KOPT-K1 (cell line): ENCODE measurements around the gene PTMA.
A peak's percentile ranks its signal among the peaks of the same experiment; 100 is the strongest.
"Not testable (repeated sequence)": the region's sequence is repeated elsewhere in the genome, so short reads cannot be mapped to it uniquely, and the experiment has no call there.

Source experiments
- H3K27ac ChIP-seq: fragments of 200-600 bp; sonication (generic); 2 replicates; pipeline ENCODE4 v1.5.1; 2016; ENCODE audit warnings: antibody characterized with exemption, mild to moderate bottlenecking, low read depth, low read length; ENCODE audit not compliant: poor library complexity, severe bottlenecking
- H3K36me3 ChIP-seq: fragments of 200-600 bp; sonication (generic); 2 replicates; pipeline ENCODE4 v1.5.1; 2017; ENCODE audit warnings: antibody characterized with exemption, mild to moderate bottlenecking, low read length, moderate library complexity; ENCODE audit not compliant: insufficient read depth
- H3K9me3 ChIP-seq: fragments of 200-600 bp; sonication (generic); 2 replicates; pipeline ENCODE4 v1.5.1; 2017; ENCODE audit warnings: antibody characterized with exemption, low read length, mild to moderate bottlenecking; ENCODE audit not compliant: insufficient read depth, poor library complexity, severe bottlenecking

The PTMA gene

GRCh38 chr2:231745303-231746038, 37.1 kb downstream of the PTMA start:
- Histone ChIP-seq H3K9me3 (no peaks in the 10 kb centered on the region), H3K36me3 (no peaks in the 10 kb centered on the region), H3K27ac (no peak overlapping the region)

GRCh38 chr2:231748153-231748896, 40.0 kb downstream of the PTMA start:
- not testable (repeated sequence) for H3K9me3 ChIP-seq, H3K36me3 ChIP-seq
- H3K27ac ChIP-seq: peak overlapping the region; percentile 61

GRCh38 chr2:231749016-231749415, 40.7 kb downstream of the PTMA start:
- not testable (repeated sequence) for H3K36me3 ChIP-seq, H3K9me3 ChIP-seq
- H3K27ac ChIP-seq: peak overlapping the region; percentile 61

GRCh38 chr2:231751042-231751815, 42.9 kb downstream of the PTMA start:
- no peaks in the 10 kb centered on the region for H3K9me3 ChIP-seq
- peak overlapping the region; percentile 40 for H3K27ac ChIP-seq
- H3K36me3 ChIP-seq: no peaks in the 10 kb centered on the region

- no peaks in the 10 kb centered on the region for H3K9me3 ChIP-seq
- H3K36me3 ChIP-seq: no peaks in the 10 kb centered on the region
- peak overlapping the region; percentile 40 for H3K27ac ChIP-seq
Measured at GRCh38 chr2:231752061-231752460, 43.7 kb downstream of the PTMA start.

- Histone ChIP-seq H3K27ac (no peak overlapping the region), H3K9me3 (no peaks in the 10 kb centered on the region), H3K36me3 (0 out of 2 replicates have a peak, but pooled peaks cover 4% of the 10 kb centered on the region)
Measured at GRCh38 chr2:231761735-231762134, 53.4 kb downstream of the PTMA start.
